Measurements from ENCODE around the gene PDZD4. TPM values are rescaled to one million over a fixed set of nuclear protein-coding genes. Genes with fewer than 3 reads are reported as not detected.
A peak's percentile ranks its signal among the peaks of the same experiment; 100 is the strongest.

PDZD4 gene
- total and polyA plus RNA-seq, 10 donors: 3.7 to 21.8 (median 10.6) TPM

- intact Hi-C loops (cut with DNase I; ENCODE audit: low total_unique reads): no loop called here
- peak; percentile 77 for DNase-seq
- Histone ChIP-seq H3K4me1 (peaks cover 0 to 39% (median 20%) of the 10 kb centered on the region in 6 donors), H3K4me3 (no peak overlapping the region), H3K27ac (no peak overlapping the region), H3K27me3 (replicated peaks in 1 of 7) (peaks cover 0 to 10% (median 0%) of the 10 kb centered on the region in 7 donors), H3K36me3 (no peaks in the 10 kb centered on the region), H3K9me3 (no peaks in the 10 kb centered on the region)
- 59 to 86% (median 75%) methylated on average over 3 to 22 of the region's 22 CpGs for WGBS, 5 donors
- TF ChIP-seq POLR2AphosphoS5 (IDR thresholded peaks at IDR 0.05) (no peak), CTCF (IDR thresholded peaks at IDR 0.05 in 8 of 11, conservative IDR thresholded peaks at IDR 0.05 in 3 of 11) (peak in 1 of 11 experiments; percentile 15)
Measured at GRCh38 chrX:153768311-153769157, 61.8 kb downstream of the PDZD4 start.

GRCh38 chrX:153767674-153768055, 62.7 kb downstream of the PDZD4 start:
- DNase-seq: no peak
- TF ChIP-seq CTCF (IDR thresholded peaks at IDR 0.05 in 8 of 11, conservative IDR thresholded peaks at IDR 0.05 in 3 of 11): no peak
- TF ChIP-seq POLR2AphosphoS5 (IDR thresholded peaks at IDR 0.05): no peak
- H3K4me1 ChIP-seq: peaks cover 0 to 39% (median 20%) of the 10 kb centered on the region in 6 donors
- no peaks in the 10 kb centered on the region for H3K36me3 ChIP-seq
- H3K9me3 ChIP-seq: no peaks in the 10 kb centered on the region
- H3K27ac ChIP-seq: no peak overlapping the region
- no peak overlapping the region for H3K4me3 ChIP-seq
- 92 to 98% (median 95%) methylated on average over 7 to 20 of the region's 20 CpGs; no CpG with 5 or more reads in 1 of the 5 donors for WGBS, 5 donors
- peaks cover 0 to 17% (median 0%) of the 10 kb centered on the region in 7 donors for H3K27me3 ChIP-seq (replicated peaks in 1 of 7)
- intact Hi-C loops (cut with DNase I; ENCODE audit: low total_unique reads): no loop called here

GRCh38 chrX:153766871-153767673, 63.3 kb downstream of the PDZD4 start:
- Histone ChIP-seq H3K4me3 (no peak overlapping the region), H3K27ac (no peak overlapping the region), H3K27me3 (replicated peaks in 1 of 7) (peaks cover 0 to 17% (median 0%) of the 10 kb centered on the region in 7 donors), H3K36me3 (no peaks in the 10 kb centered on the region), H3K4me1 (peaks cover 0 to 39% (median 20%) of the 10 kb centered on the region in 6 donors), H3K9me3 (no peaks in the 10 kb centered on the region)
- intact Hi-C loops (cut with DNase I; ENCODE audit: low total_unique reads): no loop called here
- DNase-seq: peak; percentile 78
- TF ChIP-seq POLR2A (IDR thresholded peaks at IDR 0.05): no peak
- no peak for TF ChIP-seq POLR2AphosphoS5 (IDR thresholded peaks at IDR 0.05)
- TF ChIP-seq CTCF (IDR thresholded peaks at IDR 0.05 in 8 of 11, conservative IDR thresholded peaks at IDR 0.05 in 3 of 11): no peak
- WGBS, 5 donors: 87 to 96% (median 89%) methylated on average over 12 to 56 of the region's 56 CpGs

Measured in spleen (tissue), 11 donors.